IMR-90 (cell line): ENCODE measurements around the gene RORC. TPM values are rescaled to one million over a fixed set of nuclear protein-coding genes. Genes with fewer than 3 reads are reported as not detected.
A peak's percentile ranks its signal among the peaks of the same experiment; 100 is the strongest.

ENCODE experiments used
- ATAC-seq: fragments of 200-7000 bp; cut with Tn5 transposase; 2 replicates; pipeline ENCODE4 v1.9.1; 2020; ENCODE audit warnings: low read depth, mild to moderate bottlenecking, moderate library complexity
- BruUV-seq: library from RNA; stranded (reverse); fragments of 400-500 nt; replicated peaks from 2 replicates; lab custom pipeline; 2021; lab: Mats Ljungman, UMichigan
- CTCF ChIA-PET: fragments of 300-600 bp; formaldehyde crosslinking; extraction: SDS; loops from one replicate; lab custom pipeline; 2021; ENCODE audit warnings: antibody characterized with exemption; lab: Yijun Ruan, JAX
- POLR2A ChIA-PET: fragments of 300-600 bp; sonication (Branson Sonifier 250); formaldehyde crosslinking; loops from one replicate; lab custom pipeline; 2022; ENCODE audit warnings: antibody characterized with exemption; ENCODE audit not compliant: unreplicated experiment; lab: Charles Lee
- DNase-seq: peaks from one replicate; pipeline ENCODE4 v3.0.0; 2013
- H2AFZ ChIP-seq: replicated peaks from 2 replicates; pipeline ENCODE3; 2013; ENCODE audit warnings: low read length, mild to moderate bottlenecking; ENCODE audit not compliant: poor library complexity
- H2AK5ac ChIP-seq: 2 replicates; pipeline ENCODE4 v1.6.1; 2013; ENCODE audit warnings: low read depth, low read length, inconsistent platforms
- H2AK9ac ChIP-seq: replicated peaks from 2 replicates; pipeline ENCODE3; 2013; ENCODE audit warnings: mild to moderate bottlenecking, low read depth, low read length, moderate library complexity; ENCODE audit not compliant: poor library complexity
- H2BK120ac ChIP-seq: 2 replicates; pipeline ENCODE4 v1.6.1; 2013; ENCODE audit warnings: low read depth, low read length, inconsistent platforms
- H2BK15ac ChIP-seq: 3 replicates; pipeline ENCODE4 v1.6.1; 2013; ENCODE audit warnings: low read depth, low read length, inconsistent platforms
- H2BK20ac ChIP-seq: 2 replicates; pipeline ENCODE4 v1.6.1; 2013; ENCODE audit warnings: low read depth, mild to moderate bottlenecking, inconsistent platforms, low read length, moderate library complexity
- H2BK5ac ChIP-seq: 2 replicates; pipeline ENCODE4 v1.6.1; 2013; ENCODE audit warnings: mild to moderate bottlenecking, low read depth, low read length, inconsistent platforms; ENCODE audit not compliant: poor library complexity, severe bottlenecking
- H3K14ac ChIP-seq: replicated peaks from 2 replicates; pipeline ENCODE4 v1.6.1; 2013; ENCODE audit warnings: low read depth, low read length, inconsistent platforms
- H3K18ac ChIP-seq: 2 replicates; pipeline ENCODE4 v1.6.1; 2013; ENCODE audit warnings: low read depth, low read length, control low read depth
- H3K23ac ChIP-seq: 2 replicates; pipeline ENCODE4 v1.6.1; 2013; ENCODE audit warnings: low read depth, low read length, inconsistent platforms
- H3K27ac ChIP-seq: 2 replicates; pipeline ENCODE4 v1.5.1; 2013; ENCODE audit warnings: mild to moderate bottlenecking, control low read depth, low read length; ENCODE audit not compliant: insufficient read depth
- H3K27me3 ChIP-seq: 2 replicates; pipeline ENCODE4 v1.6.1; 2013; ENCODE audit warnings: low read length; ENCODE audit not compliant: control insufficient read depth, insufficient read depth
- H3K36me3 ChIP-seq: 2 replicates; pipeline ENCODE4 v1.6.1; 2013; ENCODE audit warnings: low read length, mixed read lengths; ENCODE audit not compliant: control insufficient read depth, insufficient read depth
- H3K4ac ChIP-seq: 2 replicates; pipeline ENCODE4 v1.6.1; 2013; ENCODE audit warnings: low read depth, low read length, inconsistent platforms
- H3K4me1 ChIP-seq: 2 replicates; pipeline ENCODE4 v1.6.1; 2013; ENCODE audit warnings: low read length, mixed read lengths; ENCODE audit not compliant: control insufficient read depth, insufficient read depth
- H3K4me2 ChIP-seq: 2 replicates; pipeline ENCODE4 v1.6.1; 2013; ENCODE audit warnings: low read depth, mild to moderate bottlenecking, control low read depth, low read length, moderate library complexity
- H3K4me3 ChIP-seq: 2 replicates; pipeline ENCODE4 v1.5.1; 2013; ENCODE audit warnings: low read depth, mild to moderate bottlenecking, control low read depth, low read length, moderate library complexity; ENCODE audit not compliant: insufficient read depth
- H3K56ac ChIP-seq: 2 replicates; pipeline ENCODE4 v1.6.1; 2013; ENCODE audit warnings: low read length, inconsistent platforms; ENCODE audit not compliant: insufficient read depth; ENCODE audit errors: extremely low read depth
- H3K79me1 ChIP-seq, 2 experiments: 2 replicates each; pipeline ENCODE4 v1.6.1; 2013; ENCODE audit warnings: low read length in 2 of 2, inconsistent platforms in 1 of 2, low read depth in 1 of 2
- H3K9ac ChIP-seq: 2 replicates; pipeline ENCODE4 v1.6.1; 2013; ENCODE audit warnings: low read depth, low read length, control low read depth
- H3K9me1 ChIP-seq: 2 replicates; pipeline ENCODE4 v1.6.1; 2013; ENCODE audit warnings: low read length, inconsistent platforms; ENCODE audit not compliant: insufficient read depth
- H3K9me3 ChIP-seq: 2 replicates; pipeline ENCODE4 v1.6.1; 2013; ENCODE audit warnings: low read length; ENCODE audit not compliant: control insufficient read depth, insufficient read depth
- H4K20me1 ChIP-seq: 2 replicates; pipeline ENCODE4 v1.6.1; 2013; ENCODE audit warnings: low read length, inconsistent platforms; ENCODE audit not compliant: insufficient read depth
- H4K5ac ChIP-seq: 2 replicates; pipeline ENCODE4 v1.6.1; 2013; ENCODE audit warnings: mild to moderate bottlenecking, low read depth, low read length, control low read depth
- H4K8ac ChIP-seq, 2 experiments: 2 replicates each; pipeline ENCODE4 v1.6.1; 2013; ENCODE audit warnings: low read depth in 2 of 2, low read length in 2 of 2, control low read depth in 1 of 2, inconsistent platforms in 1 of 2
- H4K91ac ChIP-seq: 2 replicates; pipeline ENCODE4 v1.6.1; 2013; ENCODE audit warnings: low read depth, low read length, inconsistent platforms; ENCODE audit not compliant: insufficient read depth
- MAFK ChIP-seq: IDR thresholded peaks from 2 replicates; pipeline ENCODE4 v1.6.1; 2012; ENCODE audit warnings: low read depth, low read length, improper control_type of control experiment
- MXI1 ChIP-seq: IDR thresholded peaks from 2 replicates; pipeline ENCODE4 v1.6.1; 2012; ENCODE audit warnings: low read depth, mild to moderate bottlenecking, low read length, moderate library complexity, borderline replicate concordance
- RAD21 ChIP-seq: IDR thresholded peaks from 2 replicates; pipeline ENCODE4 v1.6.1; 2012; ENCODE audit warnings: low read length, improper control_type of control experiment
- WGBS, 2 experiments: methylation state at CpG; one replicate each; pipeline versions ENCODE4 v1.1.5 to v1.1.7; 2013; ENCODE audit warnings: missing lambda C conversion rate in 2 of 2; ENCODE audit not compliant: insufficient read length in 1 of 2; ENCODE audit errors: extremely low coverage in 2 of 2; 5-methylcytosine and 5-hydroxymethylcytosine counted together
- dilution Hi-C: fragments of 300-500 bp; cut with HindIII; formaldehyde crosslinking; loops from one replicate; pipeline ENCODE4 v1.14.3; 2018; ENCODE audit warnings: low sequenced_read_pairs; ENCODE audit not compliant: unreplicated experiment
- in situ Hi-C: fragments of 300-500 bp; cut with MboI; formaldehyde crosslinking; loops from 3 replicates; pipeline ENCODE4 v1.14.3; 2019; ENCODE audit warnings: low sequenced_read_pairs, inconsistent platforms, mixed read lengths
- intact Hi-C: fragments of 100-400 bp; cut with micrococcal nuclease; formaldehyde crosslinking; loops from 2 replicates; pipeline ENCODE4 v1.10.0; 2022
- polyA plus RNA-seq, 3 experiments: library from polyadenylated mRNA; depleted of rRNA; stranded (reverse); fragments of >200 nt; gene quantifications; 2 replicates each; pipeline ENCODE4 v1.2.3, GENCODE V29; 2012; ENCODE audit warnings: low replicate concordance in 1 of 3
- total RNA-seq: library from RNA; depleted of rRNA; stranded (reverse); fragments of >200 nt; gene quantifications from 2 replicates; pipeline ENCODE4 v1.2.3, GENCODE V29; 2012

Gene RORC
- total and polyA plus RNA-seq, 2 of the 4 experiments (the other 2 are of a cell fraction): not detected

DNA sequence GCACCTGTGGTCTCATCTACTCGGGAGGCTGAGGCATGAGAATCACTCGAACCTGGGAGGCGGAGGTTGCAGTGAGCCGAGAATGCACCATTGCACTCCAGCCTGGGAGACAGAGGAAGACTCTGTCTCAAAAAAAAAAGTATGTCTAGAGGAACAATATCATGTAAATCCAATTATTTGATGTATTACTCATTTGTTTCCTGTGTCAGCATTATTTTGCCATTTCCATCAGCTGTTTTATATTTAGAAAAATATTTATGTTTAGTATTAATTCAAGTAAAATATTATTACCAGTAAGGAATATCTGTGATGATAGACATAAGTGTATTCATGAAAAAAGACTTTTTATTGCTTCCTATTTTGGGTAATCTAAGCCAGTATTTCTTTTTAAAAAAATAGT, 54.3 kb downstream of the RORC start:
- H3K79me1 ChIP-seq: no peaks in the 10 kb centered on the region
- no CpG with 5 or more reads among the region's 4 CpGs for WGBS, 2 experiments
- H3K9me3 ChIP-seq: no peaks in the 10 kb centered on the region
- H2AFZ ChIP-seq: no peak overlapping the region
- intact Hi-C loops: no loop called here
- H4K8ac ChIP-seq: no peak overlapping the region
- no peak overlapping the region for H4K5ac ChIP-seq
- no peak overlapping the region for H4K91ac ChIP-seq
- H3K4me3 ChIP-seq: no peak overlapping the region
- no TSS peak for BruUV-seq
- in situ Hi-C loops: no loop called here
- H3K4me2 ChIP-seq: no peak overlapping the region
- ATAC-seq (no peak), DNase-seq (no peak)
- dilution Hi-C loops: loop anchor here (25.0 kb wide), 1 partner anchor 110 kb away; no protein-coding TSS in a partner anchor
- no peak overlapping the region for H2AK5ac ChIP-seq
- no peak overlapping the region for H3K18ac ChIP-seq
- CTCF ChIA-PET: interaction anchor here (1.2 kb wide), 1 partner anchor 12 kb away, joined by 3 read pairs; no protein-coding TSS in a partner anchor
- no peak overlapping the region for H3K9ac ChIP-seq
- H3K36me3 ChIP-seq: no peaks in the 10 kb centered on the region
- no peak overlapping the region for H2BK15ac ChIP-seq
- H3K23ac ChIP-seq: no peak overlapping the region
- H4K20me1 ChIP-seq: no peaks in the 10 kb centered on the region
- no peaks in the 10 kb centered on the region; the same call in 1 of the 2 replicates for H3K9me1 ChIP-seq
- TF ChIP-seq MAFK (peak; percentile 56; the same call in 1 of the 2 replicates), MXI1 (no peak), RAD21 (no peak)
- POLR2A ChIA-PET: no interaction called here
- H2BK20ac ChIP-seq: no peak overlapping the region
- no peak overlapping the region for H3K27ac ChIP-seq
- H3K4ac ChIP-seq: no peak overlapping the region
- no peak overlapping the region for H2BK5ac ChIP-seq
- no peak overlapping the region for H3K14ac ChIP-seq
- no peaks in the 10 kb centered on the region for H3K4me1 ChIP-seq
- no peak overlapping the region for H3K56ac ChIP-seq
- no peaks in the 10 kb centered on the region; the same call in 1 of the 2 replicates for H3K27me3 ChIP-seq
- no peak overlapping the region for H2AK9ac ChIP-seq
- H2BK120ac ChIP-seq: no peak overlapping the region
